ENCODE data around the gene CPZ. TPM values are rescaled to one million over a fixed set of nuclear protein-coding genes. Genes with fewer than 3 reads are reported as not detected.

The CPZ gene
- total and polyA plus RNA-seq, 2 of the 4 experiments (the other 2 are of a cell fraction): 0.90 to 10.3 TPM

GRCh38 chr4:8585186-8585585, 7.4 kb upstream of the CPZ start:
- H3K4me2 ChIP-seq (ENCODE audit: low read depth, low read length): no peak overlapping the region
- H3K4me3 ChIP-seq (ENCODE audit: insufficient read depth, low read depth, low read length): no peak overlapping the region
- no peak overlapping the region for H3K56ac ChIP-seq (ENCODE audit: extremely low read depth, insufficient read depth, low read length)
- dilution Hi-C loops (cut with HindIII; ENCODE audit: low sequenced_read_pairs, unreplicated experiment): no loop called here
- no peak overlapping the region for H4K8ac ChIP-seq (ENCODE audit: low read depth in 2 of 2, low read length in 2 of 2)
- H3K23ac ChIP-seq (ENCODE audit: low read depth, low read length): no peak overlapping the region
- H3K9me3 ChIP-seq (ENCODE audit: control insufficient read depth, insufficient read depth, low read length): no peaks in the 10 kb centered on the region; the same call in 1 of the 2 replicates
- no peak overlapping the region for H2BK20ac ChIP-seq (ENCODE audit: low read depth, low read length)
- in situ Hi-C loops (cut with MboI; ENCODE audit: low sequenced_read_pairs): no loop called here
- WGBS, 2 experiments (ENCODE audit: extremely low coverage in 2 of 2, insufficient read length in 1 of 2): 16% methylated on average over 3 of the region's 6 CpGs; no CpG with 5 or more reads in 1 of the 2 experiments
- H2AK5ac ChIP-seq (ENCODE audit: low read depth, low read length): no peak overlapping the region
- ChIA-PET POLR2A (ENCODE audit: unreplicated experiment) (no interaction called here), CTCF (no interaction called here)
- H2AFZ ChIP-seq (replicated peaks; ENCODE audit: low read length, poor library complexity): peak overlapping the region; percentile 44
- H2BK5ac ChIP-seq (ENCODE audit: low read depth, low read length, poor library complexity, severe bottlenecking): no peak overlapping the region
- H3K4ac ChIP-seq (ENCODE audit: low read depth, low read length): no peak overlapping the region
- no peaks in the 10 kb centered on the region; the same call in 1 of the 2 replicates for H4K20me1 ChIP-seq (ENCODE audit: insufficient read depth, low read length)
- H3K9ac ChIP-seq (ENCODE audit: low read depth, low read length): no peak overlapping the region
- H3K27me3 ChIP-seq (ENCODE audit: control insufficient read depth, insufficient read depth, low read length): peaks cover 63% of the 10 kb centered on the region
- H3K14ac ChIP-seq (replicated peaks; ENCODE audit: low read depth, low read length): no peak overlapping the region
- no peaks in the 10 kb centered on the region for H3K79me1 ChIP-seq (ENCODE audit: low read depth in 1 of 2, low read length in 2 of 2)
- no TSS peak for BruUV-seq (replicated peaks)
- ATAC-seq (ENCODE audit: low read depth): no peak
- no peak overlapping the region for H2AK9ac ChIP-seq (replicated peaks; ENCODE audit: low read depth, low read length, poor library complexity)
- H3K4me1 ChIP-seq (ENCODE audit: control insufficient read depth, insufficient read depth, low read length): no peaks in the 10 kb centered on the region; the same call in 1 of the 2 replicates
- H3K18ac ChIP-seq (ENCODE audit: low read depth, low read length): no peak overlapping the region
- no peak overlapping the region for H2BK15ac ChIP-seq (ENCODE audit: low read depth, low read length)
- H3K27ac ChIP-seq (ENCODE audit: insufficient read depth, low read length): no peak overlapping the region
- no peak overlapping the region for H2BK120ac ChIP-seq (ENCODE audit: low read depth, low read length)
- no peaks in the 10 kb centered on the region for H3K9me1 ChIP-seq (ENCODE audit: insufficient read depth, low read length)
- H4K5ac ChIP-seq (ENCODE audit: low read depth, low read length): no peak overlapping the region
- DNase-seq: no peak
- no peaks in the 10 kb centered on the region for H3K36me3 ChIP-seq (ENCODE audit: control insufficient read depth, insufficient read depth, low read length)
- intact Hi-C loops (cut with micrococcal nuclease): no loop called here
- TF ChIP-seq MXI1 (IDR thresholded peaks at IDR 0.05; ENCODE audit: borderline replicate concordance, low read depth, low read length): no peak
- TF ChIP-seq MAFK (IDR thresholded peaks at IDR 0.05; ENCODE audit: low read depth, low read length): no peak
- no peak for TF ChIP-seq BHLHE40 (IDR thresholded peaks at IDR 0.05; ENCODE audit: low read depth, low read length)
- TF ChIP-seq CTCF (conservative IDR thresholded peaks at IDR 0.05; ENCODE audit: low read depth, low read length): no peak
- no peak for TF ChIP-seq SMC3 (IDR thresholded peaks at IDR 0.05; ENCODE audit: low read depth, low read length)
- TF ChIP-seq POLR2A (IDR thresholded peaks at IDR 0.05; ENCODE audit: low read depth, low read length): no peak
- no peak for TF ChIP-seq ELK1 (IDR thresholded peaks at IDR 0.05; ENCODE audit: borderline replicate concordance, low read depth, low read length)
- no peak for TF ChIP-seq NFE2L2 (IDR thresholded peaks at IDR 0.05; ENCODE audit: low read depth, low read length)
- TF ChIP-seq RFX5 (IDR thresholded peaks at IDR 0.05; ENCODE audit: low read depth, low read length): no peak
- no peak for TF ChIP-seq USF2 (IDR thresholded peaks at IDR 0.05; ENCODE audit: low read depth, low read length)
- TF ChIP-seq MAZ (IDR thresholded peaks at IDR 0.05; ENCODE audit: borderline replicate concordance, low read depth, low read length): no peak
- no peak for TF ChIP-seq CHD1 (IDR thresholded peaks at IDR 0.05; ENCODE audit: low read depth, low read length)
- TF ChIP-seq RAD21 (IDR thresholded peaks at IDR 0.05; ENCODE audit: low read length): no peak
- TF ChIP-seq FOS (IDR thresholded peaks at IDR 0.05; ENCODE audit: low read depth, low read length): no peak
- TF ChIP-seq RCOR1 (IDR thresholded peaks at IDR 0.05; ENCODE audit: insufficient replicate concordance, low read length): no peak
- no peak for TF ChIP-seq CEBPB (IDR thresholded peaks at IDR 0.05; ENCODE audit: low read depth, low read length)
- H4K91ac ChIP-seq (ENCODE audit: insufficient read depth, low read depth, low read length): no peak overlapping the region
